ENCODE results near the gene ALOX5AP.

The ALOX5AP gene

DNA sequence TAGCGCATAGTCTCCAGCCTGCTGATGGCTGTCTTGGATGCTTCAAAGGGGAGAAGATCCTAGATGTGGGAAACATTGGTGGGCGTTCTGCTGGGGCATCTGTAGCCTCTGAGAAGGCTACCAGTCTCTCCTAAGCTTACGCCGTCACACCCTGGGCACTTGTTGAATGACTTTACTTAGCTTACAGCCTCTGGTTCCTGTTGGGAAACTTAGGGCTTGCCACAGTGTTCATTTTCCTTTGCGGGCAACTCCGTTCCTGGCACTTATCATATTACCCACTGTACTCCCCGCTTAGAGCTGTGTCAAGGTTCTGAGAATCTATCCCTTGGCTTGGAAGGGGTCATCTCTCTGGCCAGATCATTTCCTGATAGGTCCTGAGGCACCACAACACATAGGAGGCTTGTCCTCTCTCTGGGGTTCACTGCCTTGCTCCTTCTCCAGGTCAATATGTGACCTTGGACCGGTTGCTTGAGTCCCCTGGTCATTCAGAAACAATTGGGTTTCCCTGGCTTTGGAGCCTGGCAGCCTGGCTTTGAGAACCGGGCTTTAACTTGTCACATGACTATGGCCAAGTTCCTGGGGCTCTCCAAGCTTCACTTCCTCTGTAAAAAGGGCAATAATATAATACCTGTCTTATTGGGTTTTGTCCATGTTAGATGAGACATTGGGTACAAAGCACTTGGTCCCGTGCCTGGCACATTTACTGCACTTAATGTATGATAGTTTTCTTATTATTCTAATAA lies 20.5 kb upstream of the ALOX5AP start:
- no peak for DNase-seq (ENCODE audit: low read depth in 3 of 3)

DNA sequence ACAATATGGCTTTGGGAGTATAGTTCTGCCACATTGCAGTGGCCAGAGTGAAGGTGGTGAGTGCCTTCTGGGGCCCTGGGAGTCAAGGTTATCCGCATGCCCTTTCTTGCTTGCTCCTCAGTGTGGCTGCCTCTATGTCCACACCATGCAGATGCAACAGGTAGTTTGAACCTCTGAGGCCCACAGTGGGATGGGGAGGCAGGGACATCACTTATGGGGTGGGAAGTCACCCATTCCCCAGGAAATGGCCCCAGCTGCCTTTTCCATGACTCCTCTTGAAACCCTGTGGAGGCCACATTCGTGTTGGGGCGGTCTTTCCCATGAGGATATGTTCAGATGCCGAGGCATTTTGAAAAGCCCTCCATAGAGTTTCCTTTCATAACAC lies 20.0 kb upstream of the ALOX5AP start:
- no peak for DNase-seq (ENCODE audit: low read depth in 3 of 3)

DNA sequence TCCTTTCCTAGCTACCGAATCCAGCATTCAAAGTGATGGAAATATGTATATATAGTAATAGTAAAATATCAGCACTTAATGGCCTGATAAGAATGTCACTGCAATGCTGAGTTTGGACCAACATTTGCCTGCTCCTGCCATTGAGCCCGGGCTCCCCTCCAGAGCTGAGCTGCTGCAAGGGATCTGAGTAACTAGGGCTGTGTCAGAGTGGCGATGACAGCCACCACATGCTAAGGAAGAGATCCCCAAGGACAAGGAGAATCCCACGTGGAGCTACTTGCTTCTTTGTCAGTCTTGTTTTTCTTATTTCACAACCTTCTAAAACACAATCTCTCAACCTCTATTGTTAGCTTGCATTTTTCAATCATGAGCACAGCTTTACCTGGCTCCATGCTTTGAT lies 19.5 kb upstream of the ALOX5AP start:
- no peak for DNase-seq (ENCODE audit: low read depth in 3 of 3)

- no peak for DNase-seq (ENCODE audit: low read depth in 3 of 3)
Measured at GRCh38 chr13:30718661-30719524, 16.4 kb upstream of the ALOX5AP start.

DNA sequence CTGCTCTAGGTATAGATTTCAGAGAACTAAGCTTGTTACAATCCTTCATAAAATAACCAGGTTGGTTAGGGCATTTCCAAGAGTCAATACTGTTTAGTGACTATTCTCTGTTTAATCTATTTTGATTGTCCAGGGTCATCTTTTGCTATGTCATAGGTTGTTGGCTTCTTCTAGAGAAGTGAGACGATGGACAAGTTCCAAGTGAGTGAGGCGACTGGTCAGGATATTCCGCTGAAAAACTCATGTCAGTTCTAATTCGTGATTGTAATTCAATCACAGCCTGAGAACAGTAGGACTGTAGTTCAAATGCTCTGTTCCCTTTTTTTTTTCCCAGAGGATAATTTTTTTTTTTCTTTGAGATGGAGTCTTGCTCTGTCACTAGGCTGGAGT lies 15.8 kb upstream of the ALOX5AP start:
- no peak for DNase-seq (ENCODE audit: low read depth in 3 of 3)

GRCh38 chr13:30720172-30720869 lies 15.0 kb upstream of the ALOX5AP start:
- no peak for DNase-seq (ENCODE audit: low read depth in 3 of 3)

- no peak for DNase-seq (ENCODE audit: low read depth in 3 of 3)
Measured at GRCh38 chr13:30721936-30722335, 13.4 kb upstream of the ALOX5AP start.

GRCh38 chr13:30722361-30722760 lies 13.0 kb upstream of the ALOX5AP start:
- DNase-seq (ENCODE audit: low read depth in 3 of 3) = no peak

DNA sequence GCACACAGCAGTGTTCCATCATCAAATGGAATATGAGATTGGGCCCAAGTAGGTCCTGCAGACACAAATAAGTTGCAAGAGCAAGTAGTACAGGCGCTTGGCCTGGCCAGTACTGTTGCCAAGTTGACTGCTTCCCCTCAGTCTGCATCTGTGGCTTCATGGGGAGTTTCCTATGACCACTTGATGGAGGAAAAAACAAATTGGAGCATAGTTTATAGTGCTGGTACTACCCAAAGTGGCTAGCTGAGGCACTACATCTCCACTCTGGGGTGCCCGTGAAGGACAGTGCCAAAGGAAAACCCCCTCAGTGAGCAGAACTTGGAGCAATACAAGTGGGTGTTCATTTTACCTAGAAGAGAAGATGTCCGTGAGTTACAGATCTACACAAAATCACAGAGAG lies 10.6 kb upstream of the ALOX5AP start:
- DNase-seq (ENCODE audit: low read depth in 3 of 3) = no peak

- no peak for DNase-seq (ENCODE audit: low read depth in 3 of 3)
Measured at GRCh38 chr13:30725326-30726085, 9.8 kb upstream of the ALOX5AP start.

DNA sequence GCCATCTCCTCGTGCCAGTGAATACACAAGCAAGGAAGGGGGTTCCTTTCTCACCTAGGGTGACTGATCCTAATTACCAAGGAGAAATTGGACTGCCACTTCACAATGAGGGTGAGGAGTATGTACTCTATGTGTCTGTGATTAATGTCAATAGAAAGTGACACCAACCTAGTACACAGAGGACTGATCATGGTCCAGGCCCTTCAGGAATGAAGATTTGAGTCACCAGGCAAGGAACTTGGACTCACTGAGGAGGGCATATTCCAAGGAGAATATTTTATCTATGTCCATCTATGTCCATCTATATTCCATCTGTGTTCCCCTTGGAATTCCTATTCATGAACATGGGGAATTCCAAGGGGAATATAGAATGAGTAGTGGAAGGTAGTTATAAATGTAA lies 9.2 kb upstream of the ALOX5AP start:
- no peak for DNase-seq (ENCODE audit: low read depth in 3 of 3)

DNA sequence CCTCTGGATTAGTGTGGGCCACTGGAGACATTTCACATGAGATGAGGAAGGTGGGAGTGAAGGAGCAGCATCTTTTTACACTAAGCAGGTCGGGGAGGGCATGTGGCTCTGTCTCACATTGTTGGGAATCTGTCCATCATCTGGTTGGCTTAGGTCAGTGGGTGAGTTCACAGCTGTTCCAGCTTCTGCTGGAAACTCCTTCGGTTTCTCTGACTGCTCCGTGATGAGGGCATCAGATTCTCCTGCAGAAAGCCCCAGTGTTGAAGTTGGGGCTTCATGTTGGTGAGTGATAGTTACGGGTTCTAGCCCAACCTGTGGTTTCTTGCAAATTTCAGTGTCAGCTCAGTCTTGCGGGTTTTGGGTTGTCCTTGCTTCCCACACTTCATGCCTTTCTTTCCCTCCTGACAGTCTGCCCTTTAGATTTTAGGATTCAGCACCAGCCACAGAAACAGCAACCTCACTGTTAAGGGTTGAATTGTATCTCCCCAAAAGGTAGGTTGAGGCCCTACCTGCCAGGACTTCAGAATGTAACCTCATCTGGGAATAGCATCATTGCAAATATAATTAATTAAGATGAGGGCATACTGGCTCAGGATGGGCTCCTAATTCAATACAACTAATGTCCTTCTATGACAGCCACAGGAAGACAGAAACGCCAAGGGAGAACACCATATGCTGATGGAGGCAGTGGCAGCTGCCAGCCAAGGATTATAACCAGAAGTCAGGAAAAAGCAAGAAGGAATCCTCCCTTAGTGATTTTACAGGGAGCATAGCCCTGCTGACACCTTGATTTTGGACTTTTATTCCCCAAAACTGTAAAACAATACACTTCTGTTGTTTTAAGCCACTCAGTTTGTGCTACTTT lies 7.6 kb upstream of the ALOX5AP start:
- DNase-seq (ENCODE audit: low read depth in 3 of 3) = no peak

- DNase-seq (ENCODE audit: low read depth in 3 of 3) = no peak
Measured at GRCh38 chr13:30729801-30730200, 5.5 kb upstream of the ALOX5AP start.

DNA sequence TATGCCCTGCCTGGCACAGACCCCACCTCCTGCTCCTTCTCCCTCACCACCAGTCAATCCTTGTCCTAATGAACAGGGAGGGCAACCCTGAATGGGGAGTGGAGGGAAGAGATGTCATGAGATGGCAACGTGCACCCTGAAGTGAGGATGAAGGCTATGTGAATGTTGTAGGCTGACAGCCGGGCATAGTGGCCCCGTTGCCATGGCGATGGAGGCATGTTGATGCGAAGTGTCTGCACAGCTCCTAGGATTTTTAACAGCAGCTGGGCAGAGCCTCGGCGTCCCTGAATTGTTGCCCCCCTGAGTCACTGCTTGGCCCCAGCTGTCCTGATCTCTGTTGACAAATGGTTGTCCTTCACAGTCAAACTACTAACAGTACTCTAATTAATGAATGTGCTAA lies 4.8 kb upstream of the ALOX5AP start:
- no peak for DNase-seq (ENCODE audit: low read depth in 3 of 3)

- no peak for DNase-seq (ENCODE audit: low read depth in 3 of 3)
Measured at GRCh38 chr13:30731361-30732045, 3.8 kb upstream of the ALOX5AP start.

GRCh38 chr13:30732046-30732390 lies 3.3 kb upstream of the ALOX5AP start:
- DNase-seq (ENCODE audit: low read depth in 3 of 3) = no peak

DNA sequence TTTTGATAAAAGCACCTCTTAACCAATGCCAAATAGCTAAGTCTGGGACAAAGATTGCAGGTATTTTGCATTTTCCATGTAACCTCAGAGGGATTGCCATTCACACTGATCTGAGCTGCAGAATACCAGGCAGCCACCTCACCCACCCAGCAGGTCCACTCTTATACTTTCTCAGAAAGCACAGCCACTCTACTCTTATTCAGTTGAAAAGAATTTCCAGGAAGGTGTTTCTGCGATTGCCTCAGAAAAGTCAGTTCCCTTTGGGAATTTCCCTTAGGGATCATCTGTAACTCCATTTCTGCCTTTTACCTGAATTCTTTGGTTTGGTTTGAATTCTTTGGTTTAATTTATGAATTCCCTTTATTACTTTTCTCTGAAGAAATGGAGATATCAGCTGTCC lies 904 bp upstream of the ALOX5AP start:
- DNase-seq (ENCODE audit: low read depth in 3 of 3) = no peak

DNA sequence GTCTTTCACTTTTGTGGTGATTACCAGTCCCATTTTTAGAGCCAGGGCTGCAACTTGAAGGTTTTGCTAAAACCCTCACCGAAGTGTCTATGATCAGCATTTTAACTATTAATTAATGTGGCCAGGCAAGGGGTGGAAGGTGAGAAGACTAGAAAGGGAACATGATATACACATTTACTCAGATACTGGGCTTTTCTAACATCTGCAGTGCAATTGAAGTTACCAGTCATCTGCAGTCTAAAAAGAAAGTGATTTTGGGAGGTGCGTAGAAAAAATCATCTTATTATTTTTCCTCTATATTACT lies 481 bp downstream of the ALOX5AP start:
- DNase-seq (ENCODE audit: low read depth in 3 of 3) = no peak

- DNase-seq (ENCODE audit: low read depth in 3 of 3) = no peak
Measured at GRCh38 chr13:30736461-30737320, 1.3 kb downstream of the ALOX5AP start.

Measured in stimulated activated CD4-positive, alpha-beta T cell treated with anti-CD3 and anti-CD28 coated beads, TNF-alpha, amount 100 ng/mL, for 24 hours (primary cell).